ENCODE measurements around the gene ELFN2.

Gene ELFN2

GRCh38 chr22:37371911-37372310 lies 55.4 kb downstream of the ELFN2 start:
- ChIA-PET CTCF (interaction anchor here (0.6 kb wide), 1 partner anchor 253 kb away, joined by 3 read pairs; no protein-coding TSS in a partner anchor), POLR2A (no interaction called here)
- Histone ChIP-seq H3K36me3 (ENCODE audit: control insufficient read depth in 2 of 2, insufficient read depth in 1 of 2, low read length in 2 of 2) (no peaks in the 10 kb centered on the region), H3K9me3 (ENCODE audit: control insufficient read depth, insufficient read depth, low read depth, low read length) (no peaks in the 10 kb centered on the region), H3K4me3 (ENCODE audit: low read depth, low read length) (no peak overlapping the region), H3K27ac (ENCODE audit: extremely low read depth, low read depth, low read length) (no peak overlapping the region), H3K4me1 (ENCODE audit: control insufficient read depth, insufficient read depth, low read length) (no peaks in the 10 kb centered on the region)
- TF ChIP-seq ZNF398 (tag by site-specific recombination; IDR thresholded peaks at IDR 0.05) (no peak), ZNF362 (tag by site-specific recombination; IDR thresholded peaks at IDR 0.05) (no peak), ZNF37A (tag by site-specific recombination; IDR thresholded peaks at IDR 0.05) (no peak), ZBTB49 (tag by site-specific recombination; IDR thresholded peaks at IDR 0.05; ENCODE audit: low read depth) (no peak), ZNF558 (tag by site-specific recombination; IDR thresholded peaks at IDR 0.05) (no peak), ZNF747 (tag by site-specific recombination; IDR thresholded peaks at IDR 0.05) (no peak), ZNF416 (tag by site-specific recombination; IDR thresholded peaks at IDR 0.05) (no peak), ZNF658 (tag by site-specific recombination; IDR thresholded peaks at IDR 0.05) (no peak), GLI4 (tag by site-specific recombination; IDR thresholded peaks at IDR 0.05) (no peak), ZBTB6 (tag by site-specific recombination; IDR thresholded peaks at IDR 0.05) (no peak)
- TF ChIP-seq, protein P1, sequence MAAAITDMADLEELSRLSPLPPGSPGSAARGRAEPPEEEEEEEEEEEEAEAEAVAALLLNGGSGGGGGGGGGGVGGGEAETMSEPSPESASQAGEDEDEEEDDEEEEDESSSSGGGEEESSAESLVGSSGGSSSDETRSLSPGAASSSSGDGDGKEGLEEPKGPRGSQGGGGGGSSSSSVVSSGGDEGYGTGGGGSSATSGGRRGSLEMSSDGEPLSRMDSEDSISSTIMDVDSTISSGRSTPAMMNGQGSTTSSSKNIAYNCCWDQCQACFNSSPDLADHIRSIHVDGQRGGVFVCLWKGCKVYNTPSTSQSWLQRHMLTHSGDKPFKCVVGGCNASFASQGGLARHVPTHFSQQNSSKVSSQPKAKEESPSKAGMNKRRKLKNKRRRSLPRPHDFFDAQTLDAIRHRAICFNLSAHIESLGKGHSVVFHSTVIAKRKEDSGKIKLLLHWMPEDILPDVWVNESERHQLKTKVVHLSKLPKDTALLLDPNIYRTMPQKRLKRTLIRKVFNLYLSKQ (tag by site-specific recombination; IDR thresholded peaks at IDR 0.05; ENCODE audit: borderline replicate concordance) = no peak

- TF ChIP-seq, protein P2, sequence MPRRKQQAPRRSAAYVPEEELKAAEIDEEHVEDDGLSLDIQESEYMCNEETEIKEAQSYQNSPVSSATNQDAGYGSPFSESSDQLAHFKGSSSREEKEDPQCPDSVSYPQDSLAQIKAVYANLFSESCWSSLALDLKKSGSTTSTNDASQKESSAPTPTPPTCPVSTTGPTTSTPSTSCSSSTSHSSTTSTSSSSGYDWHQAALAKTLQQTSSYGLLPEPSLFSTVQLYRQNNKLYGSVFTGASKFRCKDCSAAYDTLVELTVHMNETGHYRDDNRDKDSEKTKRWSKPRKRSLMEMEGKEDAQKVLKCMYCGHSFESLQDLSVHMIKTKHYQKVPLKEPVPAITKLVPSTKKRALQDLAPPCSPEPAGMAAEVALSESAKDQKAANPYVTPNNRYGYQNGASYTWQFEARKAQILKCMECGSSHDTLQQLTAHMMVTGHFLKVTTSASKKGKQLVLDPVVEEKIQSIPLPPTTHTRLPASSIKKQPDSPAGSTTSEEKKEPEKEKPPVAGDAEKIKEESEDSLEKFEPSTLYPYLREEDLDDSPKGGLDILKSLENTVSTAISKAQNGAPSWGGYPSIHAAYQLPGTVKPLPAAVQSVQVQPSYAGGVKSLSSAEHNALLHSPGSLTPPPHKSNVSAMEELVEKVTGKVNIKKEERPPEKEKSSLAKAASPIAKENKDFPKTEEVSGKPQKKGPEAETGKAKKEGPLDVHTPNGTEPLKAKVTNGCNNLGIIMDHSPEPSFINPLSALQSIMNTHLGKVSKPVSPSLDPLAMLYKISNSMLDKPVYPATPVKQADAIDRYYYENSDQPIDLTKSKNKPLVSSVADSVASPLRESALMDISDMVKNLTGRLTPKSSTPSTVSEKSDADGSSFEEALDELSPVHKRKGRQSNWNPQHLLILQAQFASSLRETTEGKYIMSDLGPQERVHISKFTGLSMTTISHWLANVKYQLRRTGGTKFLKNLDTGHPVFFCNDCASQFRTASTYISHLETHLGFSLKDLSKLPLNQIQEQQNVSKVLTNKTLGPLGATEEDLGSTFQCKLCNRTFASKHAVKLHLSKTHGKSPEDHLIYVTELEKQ (tag by site-specific recombination; IDR thresholded peaks at IDR 0.05; ENCODE audit: borderline replicate concordance) = no peak
- TF ChIP-seq ZNF223 (tag by site-specific recombination; IDR thresholded peaks at IDR 0.05) = no peak
- Histone ChIP-seq H3K27ac (ENCODE audit: extremely low read depth, low read depth, low read length) (no peak overlapping the region), H3K4me1 (ENCODE audit: control insufficient read depth, insufficient read depth, low read length) (no peaks in the 10 kb centered on the region), H3K36me3 (ENCODE audit: control insufficient read depth in 2 of 2, insufficient read depth in 1 of 2, low read length in 2 of 2) (no peaks in the 10 kb centered on the region), H3K9me3 (ENCODE audit: control insufficient read depth, insufficient read depth, low read depth, low read length) (no peaks in the 10 kb centered on the region), H3K4me3 (ENCODE audit: low read depth, low read length) (no peak overlapping the region)
- ChIA-PET POLR2A (no interaction called here), CTCF (interaction anchor here (0.6 kb wide), 1 partner anchor 254 kb away, joined by 3 read pairs; no protein-coding TSS in a partner anchor)
These were observed 55.8 kb downstream of the ELFN2 start for GRCh38 chr22:37371491-37371890.
